A673 (cell line): ENCODE results near the gene RBFOX2.

ENCODE experiments used
- CTCF ChIP-seq: fragments of 300-800, 200-600 bp; sonication (generic); conservative IDR thresholded peaks from 2 replicates; pipeline ENCODE4 v1.5.1; 2017; ENCODE audit warnings: low read depth, mild to moderate bottlenecking, antibody characterized with exemption, low read length, moderate library complexity, mixed read lengths
- EZH2 ChIP-seq: fragments of 200-600 bp; sonication (generic); IDR thresholded peaks from 2 replicates; pipeline ENCODE4 v1.6.1; 2017; ENCODE audit warnings: borderline replicate concordance, low read depth, mild to moderate bottlenecking, mixed read lengths, antibody characterized with exemption, low read length; ENCODE audit not compliant: poor library complexity, severe bottlenecking

DNA sequence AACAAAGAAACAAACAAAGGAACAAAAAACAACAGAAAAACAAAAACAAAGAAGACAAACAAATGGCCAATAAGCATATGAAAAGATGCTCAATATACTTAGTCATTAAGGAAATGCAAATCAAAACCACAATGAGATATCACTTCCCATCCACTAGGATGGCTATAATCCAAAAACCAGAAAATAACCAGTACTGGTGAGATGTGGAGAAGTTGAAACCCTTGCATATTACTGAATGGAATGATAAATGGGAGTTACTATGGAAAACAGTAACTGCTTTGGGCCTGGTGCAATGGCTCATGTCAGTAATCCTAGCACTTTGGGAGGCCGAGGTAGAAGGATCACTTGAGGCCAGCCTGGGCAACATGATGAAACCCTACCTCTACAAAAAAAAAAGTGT, 44.9 kb upstream of the RBFOX2 start:
- TF ChIP-seq CTCF: no peak
- TF ChIP-seq EZH2: no peak
